GM23338 (cell line): ENCODE measurements around the gene ABCC12.

Experiments
- CREB1 ChIP-seq: fragments of 250-450 bp; sonication (Bioruptor Pico); IDR thresholded peaks from 2 replicates; pipeline ENCODE4 v1.5.0; 2020; ENCODE audit warnings: low read depth, mild to moderate bottlenecking, moderate library complexity
- POLR2AphosphoS5 ChIP-seq: IDR thresholded peaks from 2 replicates; pipeline ENCODE4 v1.6.1; 2016; ENCODE audit warnings: antibody characterized with exemption, low read depth
- TF ChIP-seq, protein P1 (sequence below), 2 experiments: fragments of 200-600 bp in 1 of 2; sonication (generic) in 1 of 2; conservative IDR thresholded peaks; 2 replicates each; pipeline versions ENCODE4 v1.5.1 to v1.6.1; 2016 to 2017; ENCODE audit warnings: antibody characterized with exemption in 2 of 2, low read depth in 2 of 2, mild to moderate bottlenecking in 2 of 2, moderate library complexity in 1 of 2

DNA sequence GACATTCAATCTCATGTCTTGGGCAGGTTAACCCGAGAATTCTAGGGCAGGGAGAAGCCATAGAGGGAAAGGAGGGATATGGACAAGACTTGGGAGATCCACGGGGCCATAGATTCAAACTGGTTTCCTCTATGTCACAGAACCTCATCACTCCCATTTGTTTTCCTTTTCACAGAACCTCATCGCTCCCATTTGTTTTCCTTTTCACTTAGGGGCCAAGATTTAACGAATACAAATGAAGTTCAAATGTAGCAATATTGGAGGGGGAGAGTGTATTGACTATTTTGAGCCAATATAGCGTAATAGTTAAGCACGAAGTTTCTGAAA lies 49.0 kb upstream of the ABCC12 start:
- TF ChIP-seq CREB1 (CRISPR knock-in tag) (no peak), POLR2AphosphoS5 (no peak)
- TF ChIP-seq, protein P1, sequence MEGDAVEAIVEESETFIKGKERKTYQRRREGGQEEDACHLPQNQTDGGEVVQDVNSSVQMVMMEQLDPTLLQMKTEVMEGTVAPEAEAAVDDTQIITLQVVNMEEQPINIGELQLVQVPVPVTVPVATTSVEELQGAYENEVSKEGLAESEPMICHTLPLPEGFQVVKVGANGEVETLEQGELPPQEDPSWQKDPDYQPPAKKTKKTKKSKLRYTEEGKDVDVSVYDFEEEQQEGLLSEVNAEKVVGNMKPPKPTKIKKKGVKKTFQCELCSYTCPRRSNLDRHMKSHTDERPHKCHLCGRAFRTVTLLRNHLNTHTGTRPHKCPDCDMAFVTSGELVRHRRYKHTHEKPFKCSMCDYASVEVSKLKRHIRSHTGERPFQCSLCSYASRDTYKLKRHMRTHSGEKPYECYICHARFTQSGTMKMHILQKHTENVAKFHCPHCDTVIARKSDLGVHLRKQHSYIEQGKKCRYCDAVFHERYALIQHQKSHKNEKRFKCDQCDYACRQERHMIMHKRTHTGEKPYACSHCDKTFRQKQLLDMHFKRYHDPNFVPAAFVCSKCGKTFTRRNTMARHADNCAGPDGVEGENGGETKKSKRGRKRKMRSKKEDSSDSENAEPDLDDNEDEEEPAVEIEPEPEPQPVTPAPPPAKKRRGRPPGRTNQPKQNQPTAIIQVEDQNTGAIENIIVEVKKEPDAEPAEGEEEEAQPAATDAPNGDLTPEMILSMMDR (conservative IDR thresholded peaks at IDR 0.05; ENCODE audit: low read depth in 2 of 2) = no peak
